ENCODE data around the gene TMEM254. TPM values are rescaled to one million over a fixed set of nuclear protein-coding genes. Genes with fewer than 3 reads are reported as not detected.
"Not testable (repeated sequence)": the region's sequence is repeated elsewhere in the genome, so short reads cannot be mapped to it uniquely, and the experiment has no call there.

TMEM254 gene
- total RNA-seq, 1 donor from 2014 or later = 7.2 TPM

GRCh38 chr10:80075781-80076180, 2.7 kb upstream of the TMEM254 start:
- DNase-seq (ENCODE audit: low spot score) = no peak

DNA sequence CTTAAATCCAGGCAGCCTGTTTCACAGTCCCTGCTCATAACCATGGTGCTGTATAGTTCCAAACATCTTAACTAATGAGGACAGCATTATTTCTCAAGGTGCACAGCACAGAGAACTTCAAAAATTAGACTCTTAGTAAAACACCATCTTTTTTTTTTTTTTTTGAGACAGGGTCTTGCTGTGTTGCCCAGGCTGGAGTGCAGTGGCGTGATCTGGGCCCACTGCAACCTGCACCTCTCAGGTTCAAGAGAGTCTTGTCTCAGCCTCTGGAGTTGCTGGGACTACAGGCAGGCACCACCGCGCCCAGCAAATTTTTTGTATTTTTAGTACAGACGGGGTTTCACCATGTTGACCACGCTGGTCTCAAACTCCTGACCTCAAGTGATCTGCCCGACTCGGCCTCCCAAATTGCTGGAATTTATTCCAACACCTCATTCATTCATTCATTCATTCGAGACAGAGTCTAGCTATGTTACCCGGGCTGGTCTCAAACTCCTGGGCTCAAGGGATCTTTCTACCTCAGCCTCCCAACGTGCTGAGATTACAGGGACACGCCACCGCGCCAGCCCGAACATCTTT, 507 bp upstream of the TMEM254 start:
- DNase-seq (ENCODE audit: low spot score) = no peak

GRCh38 chr10:80079312-80079719, 851 bp downstream of the TMEM254 start:
- no peak for DNase-seq (ENCODE audit: low spot score)

- DNase-seq (ENCODE audit: low spot score) = no peak
These were observed 2.6 kb downstream of the TMEM254 start for GRCh38 chr10:80081026-80081425.

DNA sequence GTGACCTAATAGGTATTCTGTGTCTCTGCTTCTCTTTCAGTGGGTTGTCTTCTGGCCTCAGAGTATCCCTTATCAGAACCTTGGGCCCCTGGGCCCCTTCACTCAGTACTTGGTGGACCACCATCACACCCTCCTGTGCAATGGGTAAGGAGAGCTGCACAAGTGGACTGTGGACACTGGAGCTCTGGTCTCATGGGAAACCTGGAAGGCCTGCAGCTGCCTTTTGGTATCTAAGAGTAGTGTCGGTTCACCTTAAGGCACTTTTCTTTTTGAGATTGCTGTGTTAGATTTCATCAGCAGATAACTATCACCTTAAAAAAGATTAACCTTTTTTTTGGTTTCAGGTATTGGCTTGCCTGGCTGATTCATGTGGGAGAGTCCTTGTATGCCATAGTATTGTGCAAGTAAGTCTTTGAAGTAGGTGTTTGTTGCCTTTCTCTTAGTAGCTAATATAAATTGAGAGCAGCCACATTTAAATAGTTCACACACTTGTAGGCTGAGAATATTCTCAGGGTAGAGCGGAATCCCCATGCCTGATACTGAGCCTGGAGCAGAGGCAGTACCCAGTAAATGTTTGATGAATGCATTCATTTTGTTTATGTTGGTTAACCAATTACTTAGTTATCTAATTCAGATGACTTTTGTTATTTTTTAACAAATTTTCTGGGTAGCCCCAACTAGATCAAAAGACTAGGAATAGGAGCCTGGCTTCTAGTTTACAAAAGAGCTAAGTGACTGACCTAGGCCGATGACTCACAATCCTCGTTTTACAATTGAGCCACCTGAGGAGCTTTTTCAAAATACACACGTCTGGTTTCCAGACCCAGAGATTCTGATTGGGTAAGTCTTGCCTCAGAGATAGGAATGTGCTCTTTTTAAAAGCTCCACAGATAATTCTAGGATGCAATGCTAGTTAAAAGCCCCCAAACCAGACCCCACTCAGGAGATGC, 3.6 kb downstream of the TMEM254 start:
- no peak for DNase-seq (ENCODE audit: low spot score)

DNA sequence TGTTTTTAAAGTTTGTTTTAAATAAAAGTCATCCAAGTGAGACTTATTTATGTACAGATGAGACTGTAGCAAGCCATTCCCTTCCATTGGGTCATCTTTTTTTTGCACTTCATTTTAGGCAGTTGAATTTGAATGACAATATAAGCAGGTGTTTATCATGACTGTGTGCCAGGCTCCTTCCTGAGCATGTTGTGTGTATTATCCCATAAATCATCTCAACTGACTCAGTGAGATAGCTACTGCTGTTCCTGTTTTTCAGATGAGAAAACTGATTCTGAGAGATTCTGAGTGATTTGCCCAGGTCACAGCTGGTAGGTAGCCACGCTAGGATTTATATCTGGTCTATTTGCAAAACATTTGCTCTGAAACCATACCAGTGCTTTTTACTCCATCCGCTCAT, 11.7 kb downstream of the TMEM254 start:
- no peak for DNase-seq (ENCODE audit: low spot score)

DNA sequence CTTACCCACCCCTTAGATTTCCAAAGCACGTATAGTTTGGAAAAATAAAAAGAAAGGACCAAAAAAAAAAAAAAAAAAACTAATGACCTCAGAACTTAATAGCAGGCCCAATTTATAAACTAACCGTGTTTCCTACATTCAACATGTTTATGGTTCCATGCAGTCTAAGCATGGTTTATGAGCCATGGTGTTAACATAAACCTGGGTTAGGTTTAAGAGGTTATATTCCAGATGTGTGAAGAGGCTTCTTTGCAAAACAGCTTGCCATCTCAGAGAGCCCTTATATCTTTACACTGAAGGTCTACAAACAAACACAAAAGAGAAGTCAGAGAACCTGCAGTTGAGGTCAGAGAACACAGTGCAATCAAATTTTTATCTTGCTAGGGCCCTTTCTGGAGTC, 15.8 kb downstream of the TMEM254 start:
- no peak for DNase-seq (ENCODE audit: low spot score)

- not testable (repeated sequence) for DNase-seq (ENCODE audit: low spot score)
These were observed 19.8 kb downstream of the TMEM254 start for GRCh38 chr10:80098272-80098671.

- DNase-seq (ENCODE audit: low spot score) = not testable (repeated sequence)
These were observed 20.8 kb downstream of the TMEM254 start for GRCh38 chr10:80099295-80099694.

DNA sequence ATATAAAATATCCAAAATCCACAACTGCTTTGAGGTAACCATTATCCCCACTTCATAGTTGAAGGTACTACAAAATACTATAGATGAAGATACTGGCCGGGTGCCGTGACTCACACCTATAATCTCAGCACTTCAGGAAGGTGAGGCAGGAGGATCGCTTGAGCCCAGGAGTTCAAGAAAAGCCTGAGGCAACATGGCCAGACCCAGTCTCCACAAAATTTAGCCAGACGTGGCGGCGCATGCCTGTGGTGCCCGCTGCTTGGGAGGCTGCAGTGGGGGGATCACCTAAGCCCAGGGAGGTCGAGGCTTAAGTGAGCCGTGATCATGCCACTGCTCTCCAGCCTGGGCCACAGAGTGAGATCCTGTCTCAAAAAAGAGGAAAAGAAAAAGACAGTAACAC, 21.7 kb downstream of the TMEM254 start:
- no peak for DNase-seq (ENCODE audit: low spot score)

GRCh38 chr10:80100861-80101695, 22.6 kb downstream of the TMEM254 start:
- no peak for DNase-seq (ENCODE audit: low spot score)

DNA sequence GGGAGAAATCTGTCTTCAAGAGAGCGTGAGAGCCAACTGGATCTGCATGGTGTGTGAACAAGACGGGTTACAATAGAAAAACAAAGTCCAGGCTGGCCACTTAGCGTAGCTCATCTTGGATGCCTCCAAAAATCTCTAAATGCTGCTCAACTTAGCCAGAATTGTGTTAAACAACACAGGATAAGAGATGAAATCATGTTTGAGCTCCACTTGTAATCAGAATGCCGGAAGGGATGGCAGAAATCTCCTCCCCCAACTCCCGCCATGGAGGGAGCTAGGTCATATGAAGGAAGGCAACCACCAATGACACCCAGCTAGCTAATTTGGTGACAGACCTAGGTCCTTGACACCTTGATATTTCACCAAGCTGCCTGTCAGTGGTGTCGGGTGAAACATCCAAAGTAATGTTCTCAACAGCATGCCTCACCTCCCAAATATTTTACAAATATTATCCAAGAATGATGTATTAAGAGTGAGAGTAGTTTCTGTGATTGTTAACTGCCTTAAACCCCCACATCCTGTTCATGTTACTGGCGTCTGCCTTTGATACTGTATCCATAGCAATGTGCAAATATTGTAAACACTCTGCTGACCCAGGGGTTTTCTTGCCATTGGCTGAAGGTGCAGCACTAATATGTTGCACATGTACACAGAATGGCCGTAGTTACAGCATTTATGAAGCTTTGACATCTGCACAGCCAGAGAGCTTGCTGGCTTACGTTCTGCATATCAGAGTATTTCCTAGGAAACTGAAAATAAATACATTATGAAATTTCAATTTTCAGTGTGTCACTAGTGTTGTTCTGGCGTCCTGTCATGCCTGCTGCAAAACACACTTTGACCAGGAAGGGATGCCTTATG, 25.8 kb downstream of the TMEM254 start:
- peak; percentile 88 for DNase-seq (ENCODE audit: low spot score)

- no peak for DNase-seq (ENCODE audit: low spot score)
These were observed 30.2 kb downstream of the TMEM254 start for GRCh38 chr10:80108576-80109239.

- no peak for DNase-seq (ENCODE audit: low spot score)
These were observed 32.5 kb downstream of the TMEM254 start for GRCh38 chr10:80110986-80111385.

DNA sequence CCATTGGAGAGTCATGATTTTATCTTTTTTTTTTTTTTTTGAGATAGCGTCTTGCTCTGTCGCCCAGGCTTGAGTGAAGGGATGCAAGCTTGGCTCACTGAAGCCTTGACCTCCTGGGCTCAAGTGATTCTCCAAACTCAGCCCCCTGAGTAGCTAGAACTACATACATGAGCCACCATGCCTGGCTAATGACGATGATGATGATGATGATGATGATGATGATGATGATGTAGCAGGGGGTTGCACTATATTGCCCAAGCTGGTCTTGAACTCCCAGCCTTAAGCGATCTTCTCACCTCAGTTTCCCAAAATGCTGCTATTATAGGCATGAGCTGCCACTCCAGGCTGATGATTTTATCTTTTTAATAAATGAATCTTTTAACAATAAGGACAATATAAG, 40.2 kb downstream of the TMEM254 start:
- no peak for DNase-seq (ENCODE audit: low spot score)

DNA sequence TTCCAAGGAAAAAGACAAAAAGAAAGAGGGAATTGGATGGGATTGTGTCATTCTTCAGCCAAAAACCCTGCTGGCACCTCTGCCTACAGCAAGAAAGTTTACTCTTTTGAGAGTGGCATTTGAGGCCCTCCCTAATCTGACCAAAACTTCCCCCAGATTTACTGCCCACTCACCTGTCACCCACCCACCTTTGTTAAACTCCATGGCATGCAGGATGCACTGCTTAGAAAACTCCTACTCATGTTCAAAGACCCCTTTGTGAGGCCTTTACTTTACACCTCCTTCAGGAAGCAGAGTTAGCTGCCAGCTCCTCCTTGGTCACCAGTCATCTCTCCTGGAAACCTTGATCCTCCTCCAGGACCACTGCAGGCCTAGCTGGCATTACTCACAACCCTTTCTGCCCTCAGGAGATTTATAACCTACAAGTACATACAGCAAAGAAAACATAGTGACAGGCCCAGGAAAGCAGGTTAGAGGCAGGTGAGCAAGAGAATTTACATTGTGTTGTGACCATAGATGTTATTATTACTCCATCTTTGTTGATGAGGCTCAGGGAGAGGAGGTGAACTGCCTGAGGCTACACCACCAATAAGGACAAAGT, 43.7 kb downstream of the TMEM254 start:
- DNase-seq (ENCODE audit: low spot score) = no peak

GRCh38 chr10:80122746-80123145, 44.3 kb downstream of the TMEM254 start:
- DNase-seq (ENCODE audit: low spot score) = no peak

DNA sequence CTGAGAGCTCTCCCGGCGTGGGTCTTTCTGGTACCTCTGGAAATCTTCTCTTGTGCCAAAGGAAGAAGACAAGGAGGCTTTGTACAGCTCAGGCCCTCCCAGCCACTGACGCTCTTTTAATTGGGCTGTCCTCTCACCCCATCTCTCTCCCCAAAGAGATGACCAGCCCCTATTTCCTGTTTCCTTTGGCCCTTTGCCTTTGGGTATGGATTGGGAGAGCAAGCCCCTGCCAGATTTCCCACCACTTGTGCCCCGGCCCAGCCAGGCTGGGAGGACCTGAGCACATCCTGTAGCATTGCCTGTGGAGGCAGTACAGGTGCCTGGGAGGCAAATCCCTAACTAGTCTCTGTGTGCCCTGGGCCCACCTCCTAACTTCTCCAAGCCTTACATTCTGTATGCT, 48.4 kb downstream of the TMEM254 start:
- DNase-seq (ENCODE audit: low spot score) = no peak

DNA sequence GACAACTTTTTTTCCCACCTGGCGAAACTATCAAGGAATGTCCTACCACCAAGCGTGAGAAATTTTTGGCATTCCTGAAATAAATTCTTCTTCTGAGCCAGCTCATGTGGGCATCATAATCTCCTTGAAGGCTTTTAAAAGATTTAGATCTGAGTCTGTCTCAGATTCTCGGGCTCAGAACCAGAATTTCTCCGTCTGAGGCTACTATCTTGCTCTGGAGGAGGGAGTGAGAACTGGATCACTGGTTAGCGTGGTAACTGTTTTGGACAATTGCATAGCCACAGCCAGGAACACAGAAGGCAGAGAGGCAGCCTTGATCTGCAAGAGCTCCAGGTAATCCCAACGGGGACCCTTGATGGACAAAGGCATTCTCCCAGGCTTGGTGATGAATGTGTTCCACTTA, 53.0 kb downstream of the TMEM254 start:
- DNase-seq (ENCODE audit: low spot score) = no peak
